Ishikawa (cell line): ENCODE measurements around the gene KLHL3.

Source experiments
- EP300 ChIP-seq: IDR thresholded peaks from 2 replicates; pipeline ENCODE4 v1.6.1; 2012; ENCODE audit warnings: borderline replicate concordance
- RAD21 ChIP-seq: IDR thresholded peaks from 2 replicates; pipeline ENCODE4 v1.6.1; 2012; ENCODE audit warnings: low read depth
- ZBTB7A ChIP-seq: IDR thresholded peaks from 2 replicates; pipeline ENCODE4 v1.6.1; 2012; ENCODE audit warnings: low read depth
- TF ChIP-seq, protein P1 (sequence below): IDR thresholded peaks from 2 replicates; pipeline ENCODE4 v1.6.1; 2012; ENCODE audit warnings: low read depth, mild to moderate bottlenecking
- TF ChIP-seq, protein P2 (sequence below): IDR thresholded peaks from 2 replicates; pipeline ENCODE4 v1.6.1; 2012

DNA sequence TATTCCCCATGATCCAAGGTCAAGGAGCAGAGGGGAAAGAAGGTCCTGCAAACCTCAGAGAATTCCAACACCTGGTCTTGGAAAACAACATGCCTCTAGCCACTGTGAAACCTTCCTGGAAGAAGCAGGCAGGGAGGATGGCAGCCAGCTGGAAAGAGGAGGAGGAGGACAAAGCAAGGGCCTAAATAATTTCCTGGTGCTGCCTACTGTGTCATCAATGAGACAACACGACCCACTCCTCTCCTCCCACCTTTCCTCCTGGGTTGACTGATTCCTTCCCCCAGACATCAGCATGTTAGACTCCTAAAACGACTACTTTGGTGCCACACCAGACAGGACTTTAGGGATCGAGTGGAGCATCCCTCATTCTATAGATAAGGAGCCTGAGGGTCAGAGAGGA is 78.8 kb downstream of the KLHL3 start:
- no peak for TF ChIP-seq RAD21
- TF ChIP-seq ZBTB7A: no peak
- TF ChIP-seq EP300: no peak
- TF ChIP-seq, protein P1, sequence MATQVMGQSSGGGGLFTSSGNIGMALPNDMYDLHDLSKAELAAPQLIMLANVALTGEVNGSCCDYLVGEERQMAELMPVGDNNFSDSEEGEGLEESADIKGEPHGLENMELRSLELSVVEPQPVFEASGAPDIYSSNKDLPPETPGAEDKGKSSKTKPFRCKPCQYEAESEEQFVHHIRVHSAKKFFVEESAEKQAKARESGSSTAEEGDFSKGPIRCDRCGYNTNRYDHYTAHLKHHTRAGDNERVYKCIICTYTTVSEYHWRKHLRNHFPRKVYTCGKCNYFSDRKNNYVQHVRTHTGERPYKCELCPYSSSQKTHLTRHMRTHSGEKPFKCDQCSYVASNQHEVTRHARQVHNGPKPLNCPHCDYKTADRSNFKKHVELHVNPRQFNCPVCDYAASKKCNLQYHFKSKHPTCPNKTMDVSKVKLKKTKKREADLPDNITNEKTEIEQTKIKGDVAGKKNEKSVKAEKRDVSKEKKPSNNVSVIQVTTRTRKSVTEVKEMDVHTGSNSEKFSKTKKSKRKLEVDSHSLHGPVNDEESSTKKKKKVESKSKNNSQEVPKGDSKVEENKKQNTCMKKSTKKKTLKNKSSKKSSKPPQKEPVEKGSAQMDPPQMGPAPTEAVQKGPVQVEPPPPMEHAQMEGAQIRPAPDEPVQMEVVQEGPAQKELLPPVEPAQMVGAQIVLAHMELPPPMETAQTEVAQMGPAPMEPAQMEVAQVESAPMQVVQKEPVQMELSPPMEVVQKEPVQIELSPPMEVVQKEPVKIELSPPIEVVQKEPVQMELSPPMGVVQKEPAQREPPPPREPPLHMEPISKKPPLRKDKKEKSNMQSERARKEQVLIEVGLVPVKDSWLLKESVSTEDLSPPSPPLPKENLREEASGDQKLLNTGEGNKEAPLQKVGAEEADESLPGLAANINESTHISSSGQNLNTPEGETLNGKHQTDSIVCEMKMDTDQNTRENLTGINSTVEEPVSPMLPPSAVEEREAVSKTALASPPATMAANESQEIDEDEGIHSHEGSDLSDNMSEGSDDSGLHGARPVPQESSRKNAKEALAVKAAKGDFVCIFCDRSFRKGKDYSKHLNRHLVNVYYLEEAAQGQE: no peak
- TF ChIP-seq, protein P2, sequence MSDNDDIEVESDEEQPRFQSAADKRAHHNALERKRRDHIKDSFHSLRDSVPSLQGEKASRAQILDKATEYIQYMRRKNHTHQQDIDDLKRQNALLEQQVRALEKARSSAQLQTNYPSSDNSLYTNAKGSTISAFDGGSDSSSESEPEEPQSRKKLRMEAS: no peak
